Stimulated activated CD4-positive, alpha-beta T cell treated with anti-CD3 and anti-CD28 coated beads, Interleukin-1b, Interleukin-23, amount 100 ng/mL, for 48 hours (primary cell): ENCODE data around the gene C7.
"Not testable (repeated sequence)": the region's sequence is repeated elsewhere in the genome, so short reads cannot be mapped to it uniquely, and the experiment has no call there.

Experiments
- DNase-seq: peaks from one replicate; pipeline ENCODE4 v3.0.0-alpha.2; 2020

Gene C7

DNA sequence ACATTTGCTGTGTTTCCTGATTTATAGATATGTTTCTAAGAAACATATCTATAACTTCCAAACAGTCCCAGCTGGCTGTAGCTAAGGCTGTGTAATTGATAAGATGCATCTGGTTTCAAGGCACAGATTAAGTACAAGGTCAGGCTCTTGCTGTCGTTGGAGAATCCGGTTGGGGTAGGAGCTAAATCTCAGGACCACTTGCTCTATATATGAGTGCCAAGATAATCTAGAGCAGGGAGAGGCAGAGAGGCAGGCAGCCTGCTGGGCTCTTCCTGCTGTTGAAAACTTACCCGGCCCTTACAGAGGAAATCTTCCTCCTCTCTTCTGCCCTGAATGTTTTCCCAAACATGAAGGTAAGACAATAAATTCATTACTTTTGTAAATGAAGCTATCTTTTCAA lies at the start of gene C7:
Gene C7, plus strand, starts transcription at position 234 of the 400 bp plus-strand sequence. Its CDS starts 114 bp downstream, at position 348.
- DNase-seq = no peak

DNA sequence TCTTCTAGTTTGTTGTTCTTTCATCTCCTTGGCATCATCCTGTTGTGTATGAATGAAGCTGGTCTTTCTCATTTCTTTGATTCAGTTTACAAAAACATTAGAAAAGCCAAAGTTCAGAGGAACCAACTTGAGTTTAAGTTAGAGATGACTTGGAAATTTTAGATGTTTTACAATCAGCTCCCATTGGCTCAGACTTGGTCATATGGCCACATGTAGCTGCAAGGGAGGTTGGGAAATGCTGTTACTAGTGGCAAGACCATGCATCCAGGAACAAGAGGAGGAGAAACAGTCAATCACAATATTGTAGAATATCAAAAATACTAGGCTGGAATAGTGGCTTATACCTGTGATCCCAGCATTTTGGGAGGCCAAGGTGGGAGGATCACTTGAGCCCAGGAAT lies 48.6 kb upstream of the C7 start:
- DNase-seq = no peak

DNA sequence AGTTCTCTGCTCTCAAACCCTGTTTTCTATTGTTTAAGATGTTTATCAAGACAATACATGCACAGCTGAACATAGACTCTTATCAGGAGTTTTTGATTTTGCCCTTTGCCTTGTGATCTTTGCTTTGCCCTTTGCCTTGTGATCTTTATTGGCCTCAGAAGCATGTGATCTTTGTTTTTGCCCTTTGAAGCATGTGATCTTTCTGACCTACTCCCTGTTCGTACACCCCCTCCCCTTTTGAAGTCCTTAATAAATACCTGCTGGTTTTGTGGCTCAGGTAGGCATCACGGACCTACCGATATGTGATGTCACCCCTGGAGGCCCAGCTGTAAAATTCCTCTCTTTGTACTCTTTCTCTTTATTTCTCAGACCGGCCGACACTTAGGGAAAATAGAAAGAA lies 44.3 kb upstream of the C7 start:
- not testable (repeated sequence) for DNase-seq

DNA sequence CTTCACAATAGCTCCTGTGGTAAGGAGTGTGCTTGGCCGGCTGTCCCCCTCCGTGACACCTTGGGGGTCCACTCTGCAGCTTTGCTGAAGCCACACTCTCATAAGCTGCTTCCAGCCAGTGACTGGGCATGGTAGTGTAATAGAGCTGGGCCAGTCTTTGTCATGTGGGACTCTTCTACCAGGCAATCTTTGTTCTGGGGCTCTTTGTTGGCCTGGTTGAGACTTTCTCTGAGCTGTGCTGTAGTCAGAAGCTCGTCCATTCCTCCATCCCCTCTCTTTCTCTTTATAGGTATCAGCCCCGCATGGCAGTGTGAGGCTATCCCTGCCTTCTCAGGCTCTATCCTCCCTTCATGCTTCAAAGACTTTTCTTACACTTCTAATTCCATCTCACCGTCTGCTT lies 42.5 kb upstream of the C7 start:
- DNase-seq = no peak

DNA sequence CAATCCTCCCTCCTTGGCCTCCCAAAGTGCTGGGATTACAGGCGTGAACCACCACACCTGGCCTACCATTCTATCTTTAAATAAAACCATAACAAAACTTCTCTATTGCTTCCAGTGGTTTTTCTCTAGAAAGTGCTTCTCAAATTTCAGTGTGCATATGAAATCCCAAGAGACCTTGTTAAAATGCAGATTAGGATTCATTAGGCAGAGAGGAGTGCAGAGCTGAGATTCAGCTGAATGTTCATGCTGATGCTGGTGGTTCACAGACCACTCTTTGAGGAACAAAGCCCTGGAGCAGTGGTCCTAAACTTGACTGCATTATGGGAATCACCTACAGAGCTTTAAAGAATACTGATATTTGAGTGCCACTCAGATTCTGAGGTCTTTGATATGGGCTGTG lies 39.9 kb upstream of the C7 start:
- DNase-seq = no peak

DNA sequence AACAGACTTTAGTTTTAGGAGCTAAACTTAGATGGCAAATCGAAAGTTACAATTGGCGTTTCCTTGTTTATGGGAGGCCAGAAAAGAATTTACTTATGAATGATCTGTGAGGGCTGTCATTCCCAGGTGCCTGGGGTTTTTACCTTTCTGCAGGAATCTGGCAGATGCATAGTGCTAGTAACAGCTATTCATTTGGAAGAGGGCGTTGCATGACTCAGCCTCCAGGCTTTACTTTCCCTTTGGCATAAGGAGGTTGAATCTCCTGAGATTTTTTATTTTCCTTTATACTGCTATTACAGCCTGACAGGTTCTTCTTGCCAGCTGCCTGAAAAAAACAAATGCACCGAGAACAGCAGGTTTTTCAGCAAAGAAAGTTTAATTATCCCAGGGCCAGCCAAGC lies 38.1 kb upstream of the C7 start:
- DNase-seq = no peak

DNA sequence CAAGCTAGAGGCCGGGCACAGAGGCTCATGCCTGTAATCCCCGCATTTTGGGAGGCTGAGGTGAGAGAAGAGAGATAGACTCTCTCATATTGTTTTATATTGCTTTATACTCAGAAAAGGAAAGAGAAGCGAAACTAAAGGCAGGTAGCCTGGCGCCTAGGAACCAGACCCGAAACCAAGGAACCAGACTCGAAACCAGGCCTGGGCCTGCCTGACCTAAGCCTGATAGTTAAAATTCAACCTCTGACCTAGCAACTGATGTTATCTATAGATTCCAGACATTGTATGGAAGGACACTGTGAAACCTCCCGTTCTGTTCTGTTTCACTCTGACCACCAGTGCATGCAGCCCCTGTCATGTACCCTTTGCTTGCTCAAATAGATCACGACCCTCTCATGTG lies 37.0 kb upstream of the C7 start:
- DNase-seq = not testable (repeated sequence)

DNA sequence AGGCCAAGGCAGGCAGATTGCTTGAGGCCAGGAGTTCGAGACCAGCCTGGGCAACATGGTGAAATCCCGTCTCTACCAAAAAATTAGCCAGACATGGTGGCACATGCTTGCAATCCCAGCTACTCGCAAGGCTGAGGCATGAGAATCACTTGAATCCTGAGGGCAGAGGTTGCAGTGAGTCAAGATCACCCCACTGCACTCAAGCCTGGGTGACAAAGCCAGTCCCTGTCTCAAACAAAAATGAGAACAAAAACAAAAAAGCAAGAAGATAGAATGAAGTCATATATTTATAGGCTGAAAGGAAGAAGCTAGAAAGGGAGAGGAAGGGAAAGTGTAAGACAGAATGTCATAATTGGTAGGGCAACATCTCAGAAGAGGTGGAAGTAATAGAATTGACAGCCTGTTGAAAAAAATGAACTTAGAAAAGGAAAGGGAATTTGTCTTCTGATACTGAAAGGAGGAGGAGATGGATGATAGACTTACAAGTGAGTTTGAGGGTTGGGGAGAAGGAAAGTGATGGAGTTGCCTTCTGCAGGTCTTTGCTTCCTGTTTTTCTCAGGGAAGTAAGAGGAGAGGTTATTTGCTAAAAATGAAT lies 35.9 kb upstream of the C7 start:
- no peak for DNase-seq

DNA sequence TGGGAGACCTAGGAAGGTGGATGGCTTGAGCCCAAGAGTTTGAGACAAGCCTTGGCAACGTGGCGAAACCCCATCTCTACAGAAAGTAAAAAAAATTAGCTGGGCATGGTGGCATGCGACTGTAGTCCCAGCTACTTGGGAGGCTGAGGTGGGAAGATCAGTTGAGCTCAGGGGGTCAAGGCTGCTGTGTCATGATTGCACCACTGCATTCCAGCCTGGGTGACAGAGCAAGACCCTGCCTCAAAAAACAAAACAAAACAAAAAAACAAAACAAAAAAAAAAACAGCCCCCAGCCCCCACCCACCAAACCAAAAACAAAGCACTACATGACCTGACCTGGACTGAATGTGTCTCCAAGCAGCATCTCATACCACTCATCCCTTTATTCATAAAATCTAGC lies 33.3 kb upstream of the C7 start:
- DNase-seq = no peak

DNA sequence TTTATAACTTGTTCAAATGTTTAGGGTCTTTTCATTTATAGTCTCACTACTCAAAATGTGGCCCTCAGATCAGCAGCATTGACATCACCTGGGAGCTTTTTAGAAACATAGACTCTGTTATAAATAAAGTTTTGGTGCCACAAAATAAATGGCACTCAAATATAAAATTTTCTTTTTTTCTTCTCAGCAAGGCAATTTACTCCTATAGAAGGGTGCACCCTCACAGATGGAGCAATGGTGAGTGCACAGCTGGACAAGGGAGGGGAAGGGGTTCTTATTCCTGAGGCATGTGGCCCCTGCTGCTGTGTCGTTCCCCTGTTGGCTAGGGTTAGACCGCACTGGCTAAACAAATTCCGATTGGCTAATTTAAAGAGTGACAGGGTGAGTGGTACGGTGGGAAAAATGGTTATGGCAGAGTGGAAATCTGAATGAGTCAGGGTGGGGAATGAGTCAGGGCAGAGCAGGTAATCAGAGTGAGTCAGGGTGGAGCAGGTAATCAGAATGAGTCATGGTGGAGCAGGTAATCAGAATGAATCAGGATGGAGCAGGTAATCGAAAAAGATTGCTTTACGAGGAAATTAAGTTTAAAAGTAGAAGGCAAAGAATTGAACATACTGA lies 31.8 kb upstream of the C7 start:
- peak; percentile 29 for DNase-seq

DNA sequence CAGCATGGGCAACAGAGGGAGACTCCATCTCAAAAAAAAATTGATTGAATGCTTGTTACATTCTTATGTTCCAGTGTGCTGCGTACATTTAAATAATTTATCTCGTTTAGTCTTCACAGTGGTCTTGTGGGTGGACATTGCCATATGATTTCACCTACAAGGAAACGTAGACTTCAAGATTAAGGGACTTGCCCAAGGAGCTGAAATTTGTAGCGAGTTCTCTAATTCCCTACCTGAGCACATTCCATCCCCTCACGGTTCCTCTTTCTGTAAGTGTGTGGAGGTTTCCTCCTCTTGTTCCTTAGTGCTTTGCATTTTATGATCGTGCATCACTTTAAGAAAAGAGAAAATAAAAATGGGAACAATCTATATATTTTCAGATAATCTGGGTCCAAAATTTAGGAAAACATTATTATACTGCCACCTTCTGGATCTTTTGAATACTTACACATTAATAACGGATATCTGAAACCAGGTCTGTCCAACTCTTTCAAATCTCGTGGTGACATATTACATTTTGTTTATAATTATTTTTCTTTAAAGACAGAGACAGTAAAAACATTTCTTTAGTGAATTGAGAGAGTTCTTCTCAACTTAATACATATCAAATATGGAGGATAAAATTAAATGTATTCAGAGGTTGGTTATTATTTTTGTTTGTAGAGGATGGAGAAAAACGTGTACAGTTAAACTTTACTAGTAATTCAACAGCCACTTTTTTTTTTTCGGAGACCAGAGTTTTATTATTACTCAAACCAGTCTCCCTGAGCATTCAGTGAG lies 29.9 kb upstream of the C7 start:
- no peak for DNase-seq

DNA sequence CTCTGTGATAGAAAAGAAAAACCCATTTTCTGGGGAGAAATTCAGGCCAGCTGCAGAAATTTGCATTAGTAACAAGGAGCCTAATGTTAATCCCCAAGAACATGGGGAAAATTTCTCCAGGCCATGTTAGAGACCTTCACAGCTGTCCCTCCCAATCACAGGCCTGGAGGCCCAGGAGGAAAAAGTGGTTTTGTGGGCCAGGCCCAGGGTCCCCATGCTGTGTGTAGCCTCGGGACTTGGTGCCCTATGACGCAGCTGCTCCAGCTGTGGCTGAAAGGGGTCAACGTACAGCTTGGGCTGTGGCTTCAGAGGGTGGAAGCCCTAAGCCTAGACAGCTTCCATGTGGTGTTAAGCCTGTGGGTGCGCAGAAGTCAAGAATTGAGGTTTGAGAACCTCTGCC lies 27.0 kb upstream of the C7 start:
- no peak for DNase-seq

DNA sequence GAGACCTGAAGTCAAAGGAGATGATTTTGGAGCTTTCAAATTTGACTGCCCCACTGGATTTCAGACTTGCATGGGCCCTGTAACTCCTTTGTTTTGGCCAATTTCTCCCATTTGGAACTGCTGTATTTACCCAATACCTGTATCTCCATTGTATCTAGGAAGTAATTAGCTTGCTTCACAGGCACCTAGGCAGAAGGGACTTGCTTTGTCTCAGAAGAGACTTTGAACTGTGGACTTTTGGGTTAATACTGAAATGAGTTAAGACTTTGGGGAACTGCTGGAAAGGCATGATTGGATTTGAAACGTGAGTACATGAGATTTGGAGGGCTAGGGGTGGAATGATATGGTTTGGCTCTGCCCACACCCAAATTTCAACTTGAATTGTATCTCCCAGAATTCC lies 26.2 kb upstream of the C7 start:
- DNase-seq = not testable (repeated sequence)

DNA sequence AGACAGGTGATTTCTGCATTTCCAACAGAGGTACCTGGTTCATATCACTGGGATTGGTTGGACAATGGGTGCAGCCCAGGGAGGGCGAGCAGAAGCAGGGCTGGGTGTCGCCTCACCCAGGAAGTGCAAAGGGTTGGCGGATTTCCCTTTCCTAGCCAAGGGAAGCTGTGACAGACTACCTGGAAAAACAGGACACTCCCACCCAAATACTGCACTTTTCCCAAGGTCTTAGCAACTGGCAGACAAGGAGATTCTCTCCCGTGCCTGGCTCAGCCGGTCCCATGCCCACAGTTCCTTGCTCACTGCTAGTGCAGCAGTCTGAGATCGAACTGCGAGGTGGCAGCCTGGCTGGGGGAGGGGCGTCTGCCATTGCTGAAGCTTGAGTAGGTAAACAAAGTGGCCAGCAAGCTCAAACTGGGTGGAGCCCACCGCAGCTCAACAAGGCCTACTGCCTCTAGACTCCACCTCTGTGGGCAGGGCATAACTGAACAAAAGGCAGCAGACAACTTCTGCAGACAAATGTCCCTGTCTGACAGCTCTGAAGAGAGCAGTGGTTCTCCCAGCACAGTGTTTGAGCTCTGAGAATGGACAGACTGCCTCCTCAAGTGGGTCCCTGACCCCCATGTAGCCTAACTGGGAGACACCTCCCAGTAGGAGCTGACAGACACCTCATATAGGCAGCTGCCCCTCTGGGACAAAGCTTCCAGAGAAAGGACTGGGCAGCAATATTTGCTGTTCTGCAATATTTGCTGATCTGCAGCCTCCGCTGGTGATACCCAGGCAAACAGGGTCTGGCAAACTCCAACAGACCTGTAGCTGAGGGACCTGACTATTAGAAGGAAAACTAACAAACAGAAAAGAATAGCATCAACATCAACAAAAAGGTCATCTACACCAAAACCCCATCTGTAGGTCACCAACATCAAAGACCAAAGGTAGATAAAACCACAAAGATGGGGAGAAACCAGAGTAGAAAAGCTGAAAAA lies 13.6 kb upstream of the C7 start:
- DNase-seq = not testable (repeated sequence)

DNA sequence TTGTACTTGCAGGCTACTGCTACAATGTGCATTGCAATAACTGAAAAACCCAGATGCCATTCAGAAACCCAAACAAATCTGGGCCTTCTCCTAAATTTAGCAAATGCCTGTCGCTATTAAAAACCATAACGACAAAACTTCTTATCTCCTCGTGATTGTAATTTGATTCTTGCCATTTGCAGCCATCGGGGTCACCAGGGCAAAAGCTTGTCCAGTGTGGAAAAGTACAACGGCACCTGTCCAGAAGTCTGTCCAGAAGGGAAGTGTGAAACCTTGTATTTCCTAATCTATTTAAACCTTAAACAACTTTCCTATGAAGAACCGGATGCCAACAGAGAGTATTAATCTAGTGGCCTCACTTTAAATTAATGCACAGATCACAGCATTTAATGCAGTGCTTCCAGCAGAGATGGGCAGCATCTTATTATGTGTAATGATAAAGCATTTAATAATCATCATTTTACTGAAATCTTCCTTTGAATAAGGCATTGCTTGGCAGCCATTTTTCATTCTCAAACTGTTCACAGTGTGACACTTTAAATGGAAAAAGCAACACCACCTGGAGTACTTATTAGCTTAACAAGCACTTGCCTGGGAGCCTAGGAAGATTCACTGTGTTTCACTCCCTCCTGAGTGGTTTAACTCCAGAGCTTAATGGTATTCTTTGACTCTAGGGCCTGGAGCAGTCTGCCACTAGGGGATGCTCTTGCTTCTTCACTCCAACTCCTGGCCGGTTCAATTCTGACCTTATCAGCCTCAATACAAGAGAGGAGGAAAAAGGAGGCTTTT lies 4.9 kb upstream of the C7 start:
- peak; percentile 17 for DNase-seq

DNA sequence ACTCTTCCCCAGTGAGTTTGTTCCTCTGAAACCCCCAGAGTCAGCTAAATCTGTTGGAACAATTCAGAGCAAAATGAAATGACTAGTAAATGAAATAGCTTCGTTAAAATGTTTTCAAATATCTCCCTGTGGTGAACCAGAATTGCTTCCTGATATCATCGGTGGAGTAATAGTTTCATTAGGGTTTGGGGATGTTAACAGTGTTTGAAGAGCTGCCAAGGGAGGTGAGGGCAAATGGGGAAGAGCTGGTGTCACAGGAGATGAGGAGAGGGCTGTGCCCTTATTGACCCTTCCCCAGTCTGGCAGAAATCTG lies 4.3 kb upstream of the C7 start:
- no peak for DNase-seq

DNA sequence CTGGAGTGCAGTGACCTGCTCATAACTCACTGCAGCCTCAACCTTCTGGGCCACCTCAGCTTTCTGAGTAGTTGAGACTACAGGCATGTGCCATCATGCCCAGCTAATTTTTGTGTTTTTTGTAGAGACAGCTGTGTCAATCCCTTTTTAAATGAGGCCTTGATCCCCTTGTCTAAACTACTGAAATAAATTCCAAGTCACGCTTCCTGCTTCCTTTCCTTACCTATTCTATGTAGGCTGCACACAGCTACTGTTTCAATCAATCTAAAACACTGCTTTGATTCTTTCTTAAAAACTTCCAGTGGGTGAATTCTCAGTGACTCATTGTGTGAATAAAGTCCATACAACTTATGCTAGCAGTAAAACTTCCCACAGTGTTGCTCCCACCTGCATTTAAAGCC lies 2.9 kb upstream of the C7 start:
- DNase-seq = no peak

DNA sequence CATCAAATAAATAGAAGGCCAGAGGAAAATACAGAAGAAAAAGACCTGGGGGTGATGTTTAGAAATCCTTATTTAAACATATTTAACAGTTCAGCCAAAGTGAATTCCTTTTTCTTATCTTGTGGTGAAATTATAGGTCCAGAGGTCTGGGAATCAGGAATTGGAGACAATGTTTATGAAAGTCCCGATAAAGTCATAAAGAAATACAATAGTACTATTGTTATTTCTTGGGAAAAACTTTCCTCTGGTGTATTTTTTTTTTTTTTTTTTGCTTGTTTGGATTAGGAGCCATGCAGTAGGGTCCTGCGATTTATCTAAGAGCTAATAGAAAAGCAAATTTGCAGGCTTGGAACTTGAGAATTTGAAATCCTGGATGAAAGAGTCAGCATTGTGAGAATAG lies 426 bp downstream of the C7 start:
- no peak for DNase-seq

DNA sequence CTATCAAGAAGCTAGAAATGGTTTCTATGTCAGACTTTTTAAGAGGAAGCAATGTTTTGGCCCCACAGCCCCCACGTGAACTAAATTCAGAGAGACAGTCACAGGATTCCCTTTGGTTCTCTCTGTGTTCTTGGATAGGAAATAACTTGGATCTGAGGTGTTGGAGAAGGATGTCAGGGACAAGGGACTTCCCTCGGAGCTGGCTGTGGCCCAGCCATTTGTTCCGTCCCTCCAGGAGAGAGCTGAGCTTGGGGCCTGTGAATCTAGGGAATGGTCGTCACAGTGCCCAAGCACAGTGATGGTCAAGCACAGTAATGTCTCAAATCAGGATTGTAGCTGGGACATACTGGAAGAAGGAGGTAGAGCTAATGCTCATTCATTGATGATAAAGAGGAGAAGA lies 2.0 kb downstream of the C7 start:
- no peak for DNase-seq

DNA sequence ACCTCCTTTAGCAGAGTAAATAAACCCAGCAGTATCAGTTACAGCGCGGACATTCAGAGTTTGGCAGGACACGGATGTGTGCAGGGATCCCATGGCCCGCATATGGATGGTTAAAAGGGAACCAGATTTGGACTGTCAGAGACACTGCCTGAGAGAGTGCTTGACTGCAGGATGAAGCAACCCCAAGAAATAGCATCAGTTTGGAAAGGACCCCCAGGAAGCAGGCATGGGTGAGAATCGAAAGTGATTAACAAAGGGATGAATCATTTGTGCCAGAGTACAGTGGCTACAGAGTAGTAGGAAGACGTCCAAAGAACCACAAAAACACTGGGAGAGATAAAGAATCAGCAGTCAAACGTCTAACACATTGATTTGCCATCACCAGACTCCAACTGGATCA lies 5.5 kb downstream of the C7 start:
- no peak for DNase-seq

DNA sequence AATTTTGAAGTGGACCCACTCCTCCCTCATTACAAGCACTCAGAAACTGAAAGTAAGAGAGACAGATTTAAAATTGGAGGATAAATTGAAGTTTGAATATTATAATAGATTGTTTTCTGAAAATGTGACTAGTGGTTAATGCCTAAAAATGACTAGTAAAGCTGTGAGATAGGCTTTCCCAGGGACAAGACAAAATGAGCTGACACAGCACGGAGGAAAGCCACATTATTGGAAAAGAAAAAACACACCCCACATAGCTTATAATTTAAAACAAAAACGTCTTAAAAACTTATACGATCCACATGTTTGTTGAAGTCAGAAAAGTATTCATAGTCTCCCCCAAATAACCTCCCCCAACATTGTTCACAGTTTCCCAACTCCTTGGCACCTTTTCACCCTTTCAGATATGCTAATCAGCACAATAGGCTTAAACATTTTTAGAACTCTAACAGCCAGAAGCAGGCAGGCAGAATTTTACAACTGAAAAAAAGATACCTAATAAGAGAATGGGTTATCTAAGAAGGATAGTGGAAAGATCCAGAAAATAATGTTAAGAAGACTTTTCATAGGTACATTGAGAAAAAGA lies 6.1 kb downstream of the C7 start:
- no peak for DNase-seq

DNA sequence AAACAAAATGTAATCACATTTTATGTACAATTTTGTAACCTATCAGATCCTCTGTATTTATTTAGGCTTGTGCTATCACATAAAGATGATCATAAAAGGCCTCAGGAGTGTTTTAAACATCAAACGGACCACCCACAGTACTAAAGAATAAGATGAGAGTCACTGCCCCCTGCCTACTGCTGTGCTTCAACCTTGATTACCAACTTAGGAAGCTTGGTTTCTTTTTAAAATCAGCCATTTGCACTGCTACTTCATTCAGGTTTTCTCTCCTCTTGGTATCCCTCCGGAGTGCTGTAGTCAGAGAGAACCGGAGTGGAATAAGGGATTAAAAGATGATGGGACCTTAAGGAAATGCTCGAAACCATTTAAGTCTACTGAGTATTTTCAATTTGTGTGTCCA lies 6.9 kb downstream of the C7 start:
- no peak for DNase-seq
